Sigmoid colon (tissue), 4 donors: ENCODE results near the gene INTS6L.
"Not testable (repeated sequence)": the region's sequence is repeated elsewhere in the genome, so short reads cannot be mapped to it uniquely, and the experiment has no call there.

ENCODE experiments used
- CTCF ChIP-seq, 4 experiments: fragments of 450-650 bp in 3 of 4; fragments of 200-600 bp in 1 of 4; IDR thresholded peaks; one replicate each; pipeline ENCODE4 v1.5.1; 2016 to 2019; ENCODE audit warnings: antibody characterized with exemption in 4 of 4, mild to moderate bottlenecking in 3 of 4, moderate library complexity in 2 of 4
- POLR2A ChIP-seq, 2 donors: fragments of 450-650 bp; IDR thresholded peaks; one replicate each; pipeline ENCODE4 v1.6.1; 2016; ENCODE audit warnings: antibody characterized with exemption in 2 of 2, mild to moderate bottlenecking in 2 of 2, moderate library complexity in 2 of 2
- POLR2AphosphoS5 ChIP-seq, 4 donors: sonication (generic); formaldehyde crosslinking; IDR thresholded peaks; one replicate each; pipeline ENCODE4 v1.6.1; 2017; ENCODE audit warnings: antibody characterized with exemption in 4 of 4

GRCh38 chrX:135594453-135594852, 74.0 kb downstream of the INTS6L start:
- TF ChIP-seq CTCF, POLR2A, POLR2AphosphoS5 (IDR thresholded peaks at IDR 0.05): not testable (repeated sequence)
